Neutrophil (primary cell): ENCODE measurements around the gene FUOM.

ENCODE experiments used
- H3K27ac ChIP-seq: fragments of 200-600 bp; sonication (generic); 2 replicates; pipeline ENCODE4 v1.5.1; 2016; ENCODE audit warnings: mild to moderate bottlenecking, moderate library complexity
- H3K27me3 ChIP-seq: fragments of 200-600 bp; sonication (generic); 2 replicates; pipeline ENCODE4 v1.6.0; 2016; ENCODE audit warnings: mild to moderate bottlenecking
- H3K36me3 ChIP-seq: fragments of 200-600 bp; sonication (generic); 2 replicates; pipeline ENCODE4 v1.5.1; 2017
- H3K4me1 ChIP-seq, 2 experiments: fragments of 200-600 bp in 1 of 2; sonication (generic) in 1 of 2; 1 replicate in 1 of 2; 2 replicates in 1 of 2; pipeline versions ENCODE4 v1.5.1 to v1.6.1; 2013 to 2016; ENCODE audit warnings: low read depth in 1 of 2, low read length in 1 of 2, mild to moderate bottlenecking in 1 of 2, moderate library complexity in 1 of 2; ENCODE audit not compliant: control insufficient read depth in 1 of 2, insufficient read depth in 1 of 2
- H3K4me3 ChIP-seq, 2 experiments: fragments of 200-600 bp in 1 of 2; sonication (generic) in 1 of 2; 1 replicate in 1 of 2; 2 replicates in 1 of 2; pipeline ENCODE4 v1.5.1; 2013 to 2016; ENCODE audit warnings: low read depth in 1 of 2, low read length in 1 of 2, mild to moderate bottlenecking in 1 of 2, moderate library complexity in 1 of 2
- H3K9me3 ChIP-seq: fragments of 200-600 bp; sonication (generic); 2 replicates; pipeline ENCODE4 v1.5.1; 2016
- CTCF ChIP-seq: fragments of 200-600 bp; sonication (generic); IDR thresholded peaks from 2 replicates; pipeline ENCODE4 v1.5.1; 2016; ENCODE audit warnings: antibody characterized with exemption

FUOM gene

GRCh38 chr10:133337370-133337725, 20.5 kb downstream of the FUOM start:
- H3K4me3 ChIP-seq, result no peak overlapping the region
- no peaks in the 10 kb centered on the region for H3K9me3 ChIP-seq
- H3K4me1 ChIP-seq, result peaks cover 0 to 12% of the 10 kb centered on the region in 2 experiments
- no peak for TF ChIP-seq CTCF
- no peak overlapping the region for H3K27ac ChIP-seq
- H3K27me3 ChIP-seq, result peaks cover 92% of the 10 kb centered on the region
- H3K36me3 ChIP-seq, result no peaks in the 10 kb centered on the region

- Histone ChIP-seq H3K27ac (no peak within 1 kb of the TSS), H3K36me3 (no peaks in the 10 kb centered on the region), H3K4me3 (no peak within 1 kb of the TSS), H3K9me3 (no peaks in the 10 kb centered on the region), H3K4me1 (peaks cover 0 to 12% of the 10 kb centered on the region in 2 experiments), H3K27me3 (peaks cover 92% of the 10 kb centered on the region)
- TF ChIP-seq CTCF, result no peak
Measured at GRCh38 chr10:133336577-133337369, 21.0 kb downstream of the FUOM start, which contains the start of gene CALY. Gene CALY, minus strand, starts transcription at chr10:133336896. Its CDS starts 7,907 bp downstream, at chr10:133328989.

GRCh38 chr10:133336118-133336576, 21.7 kb downstream of the FUOM start:
- peaks cover 0 to 12% of the 10 kb centered on the region in 2 experiments for H3K4me1 ChIP-seq
- H3K36me3 ChIP-seq, result no peaks in the 10 kb centered on the region
- H3K9me3 ChIP-seq, result no peaks in the 10 kb centered on the region
- TF ChIP-seq CTCF, result no peak
- H3K4me3 ChIP-seq, result no peak overlapping the region
- no peak overlapping the region for H3K27ac ChIP-seq
- H3K27me3 ChIP-seq, result peaks cover 92% of the 10 kb centered on the region

- Histone ChIP-seq H3K27ac (no peak overlapping the region), H3K36me3 (no peaks in the 10 kb centered on the region), H3K4me3 (no peak overlapping the region), H3K27me3 (peaks cover 92% of the 10 kb centered on the region), H3K9me3 (no peaks in the 10 kb centered on the region), H3K4me1 (peaks cover 0 to 12% of the 10 kb centered on the region in 2 experiments)
- TF ChIP-seq CTCF, result no peak
Measured at GRCh38 chr10:133335246-133336117, 22.3 kb downstream of the FUOM start.

- H3K27me3 ChIP-seq, result peaks cover 90% of the 10 kb centered on the region
- no peak overlapping the region for H3K27ac ChIP-seq
- H3K9me3 ChIP-seq, result no peaks in the 10 kb centered on the region
- H3K4me3 ChIP-seq, result no peak overlapping the region
- no peak for TF ChIP-seq CTCF
- H3K4me1 ChIP-seq, result peaks cover 0 to 15% of the 10 kb centered on the region in 2 experiments
- H3K36me3 ChIP-seq, result no peaks in the 10 kb centered on the region
Measured at GRCh38 chr10:133334503-133335245, 23.1 kb downstream of the FUOM start.
